GM12873 (cell line): ENCODE results near the gene SPOCK2.

Experiments used
- TF ChIP-seq, protein P1 (sequence below): IDR thresholded peaks from 2 replicates; pipeline ENCODE4 v1.5.1; 2012; ENCODE audit warnings: low read depth, mild to moderate bottlenecking, moderate library complexity, low read length, control low read depth; ENCODE audit not compliant: insufficient read depth; ENCODE audit errors: missing control alignments

SPOCK2 gene

DNA sequence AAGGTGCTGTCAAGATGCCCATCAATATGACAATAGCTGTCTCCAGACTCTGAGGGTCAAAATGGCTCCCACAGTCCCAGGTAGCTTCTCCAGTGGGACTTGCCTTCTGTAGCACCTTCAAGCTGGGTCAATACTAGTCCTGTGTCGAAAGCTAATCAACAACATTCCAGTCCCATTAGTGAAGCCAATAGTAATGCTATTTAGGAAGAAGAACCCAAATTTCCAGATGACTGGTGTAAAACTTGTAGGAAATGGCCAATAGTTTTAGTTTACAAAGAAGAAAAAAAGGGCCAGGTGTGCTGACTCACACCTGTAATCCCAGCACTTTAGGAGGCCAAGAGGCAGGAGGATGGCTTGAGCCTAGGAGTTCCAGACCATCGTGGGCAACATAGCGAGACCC lies 2.0 kb upstream of the SPOCK2 start:
- TF ChIP-seq, protein P1, sequence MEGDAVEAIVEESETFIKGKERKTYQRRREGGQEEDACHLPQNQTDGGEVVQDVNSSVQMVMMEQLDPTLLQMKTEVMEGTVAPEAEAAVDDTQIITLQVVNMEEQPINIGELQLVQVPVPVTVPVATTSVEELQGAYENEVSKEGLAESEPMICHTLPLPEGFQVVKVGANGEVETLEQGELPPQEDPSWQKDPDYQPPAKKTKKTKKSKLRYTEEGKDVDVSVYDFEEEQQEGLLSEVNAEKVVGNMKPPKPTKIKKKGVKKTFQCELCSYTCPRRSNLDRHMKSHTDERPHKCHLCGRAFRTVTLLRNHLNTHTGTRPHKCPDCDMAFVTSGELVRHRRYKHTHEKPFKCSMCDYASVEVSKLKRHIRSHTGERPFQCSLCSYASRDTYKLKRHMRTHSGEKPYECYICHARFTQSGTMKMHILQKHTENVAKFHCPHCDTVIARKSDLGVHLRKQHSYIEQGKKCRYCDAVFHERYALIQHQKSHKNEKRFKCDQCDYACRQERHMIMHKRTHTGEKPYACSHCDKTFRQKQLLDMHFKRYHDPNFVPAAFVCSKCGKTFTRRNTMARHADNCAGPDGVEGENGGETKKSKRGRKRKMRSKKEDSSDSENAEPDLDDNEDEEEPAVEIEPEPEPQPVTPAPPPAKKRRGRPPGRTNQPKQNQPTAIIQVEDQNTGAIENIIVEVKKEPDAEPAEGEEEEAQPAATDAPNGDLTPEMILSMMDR: no peak

- TF ChIP-seq, protein P1: no peak
Measured at GRCh38 chr10:72089618-72090017, 1.3 kb upstream of the SPOCK2 start.

- TF ChIP-seq, protein P1: no peak
Measured at GRCh38 chr10:72088889-72089575, 681 bp upstream of the SPOCK2 start.

GRCh38 chr10:72087392-72087968 lies 871 bp downstream of the SPOCK2 start:
- TF ChIP-seq, protein P1: no peak

DNA sequence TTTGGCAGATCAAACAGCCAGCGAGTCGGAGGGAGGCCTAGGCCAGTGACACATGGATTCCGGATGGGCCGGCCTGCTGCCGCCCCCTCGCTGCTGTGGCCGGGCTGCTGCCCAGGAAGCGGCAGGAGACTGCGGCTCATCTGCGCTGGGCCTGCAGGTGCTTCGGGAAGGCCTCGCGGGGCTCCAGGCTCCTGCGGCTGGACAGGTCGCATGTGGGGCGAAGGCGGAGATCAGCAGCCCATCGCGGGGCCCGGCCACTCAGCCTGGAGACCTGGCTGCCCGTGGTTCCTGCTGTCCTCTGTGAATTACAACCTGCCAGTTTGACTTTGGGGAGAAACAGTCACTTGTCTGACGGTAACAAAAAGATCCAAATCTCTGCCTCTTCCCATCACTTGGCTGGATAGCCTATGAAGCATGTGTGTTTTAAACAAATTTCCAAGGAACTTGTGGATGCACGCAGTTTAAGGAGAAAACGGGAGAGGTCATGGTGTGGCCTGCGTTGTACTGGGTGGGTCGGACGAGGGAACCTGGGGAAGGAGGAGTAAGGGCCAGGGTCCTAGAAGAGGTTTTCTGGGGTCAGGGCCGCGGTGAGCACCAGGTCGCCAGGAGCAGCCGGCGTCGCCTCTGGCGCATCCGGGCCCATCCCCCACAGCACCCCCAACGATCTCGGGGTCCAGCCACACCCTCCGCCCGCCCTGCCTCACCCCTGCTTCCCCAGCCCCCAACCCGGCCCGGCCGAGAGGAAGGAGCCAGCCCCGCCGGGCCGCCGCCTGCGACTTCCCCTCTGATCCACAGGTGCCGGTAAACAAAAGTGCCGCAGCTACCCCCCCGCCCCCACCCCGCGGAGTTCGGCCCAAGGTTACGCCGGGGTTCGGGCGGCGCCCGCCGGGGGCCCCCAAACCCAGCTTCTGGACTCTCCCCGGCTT lies 1.6 kb downstream of the SPOCK2 start:
- TF ChIP-seq, protein P1: no peak

GRCh38 chr10:72085864-72086465 lies 2.4 kb downstream of the SPOCK2 start:
- TF ChIP-seq, protein P1: no peak
